ENCODE data around the gene FLCN. TPM values are rescaled to one million over a fixed set of nuclear protein-coding genes. Genes with fewer than 3 reads are reported as not detected.

Gene FLCN
- total RNA-seq, 3 donors from 2014 or later, result 52.8 to 64.5 (median 57.1) TPM

DNA sequence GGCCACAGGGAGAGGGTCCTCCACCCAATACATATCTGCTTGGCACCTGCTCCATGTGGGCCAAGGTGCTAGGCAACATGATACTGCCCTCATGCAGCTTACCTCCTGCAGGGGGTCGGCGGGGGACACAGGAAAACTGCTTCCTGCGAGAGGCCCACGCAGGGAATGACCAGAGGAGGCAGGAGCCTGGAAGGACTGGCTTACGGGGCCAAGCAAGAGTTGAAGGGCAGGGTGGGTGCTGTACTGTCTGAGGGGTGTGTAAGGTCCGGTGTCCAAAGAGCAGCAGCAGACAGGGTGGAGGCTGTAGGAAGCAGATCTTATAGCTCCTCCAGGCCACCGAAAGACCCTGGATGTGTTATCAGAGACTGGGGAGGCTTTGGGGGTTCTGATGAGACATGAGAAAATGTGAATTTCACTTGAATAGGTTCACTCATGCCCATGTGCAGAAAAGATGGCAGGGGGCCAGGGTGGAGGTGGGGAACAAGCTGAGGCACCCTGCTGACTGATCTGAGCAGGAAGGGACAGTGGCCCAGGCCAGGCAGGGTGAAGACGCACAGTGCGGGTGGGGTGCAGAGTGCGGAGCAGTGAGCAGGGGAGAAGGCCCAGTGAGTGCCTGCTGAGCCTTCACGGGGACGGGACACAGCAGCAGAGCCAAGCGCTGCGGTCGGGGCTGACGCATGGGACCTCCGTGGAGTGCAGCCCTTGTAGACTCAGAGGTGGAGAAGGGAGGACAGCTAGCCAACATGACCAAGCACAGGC lies 8.3 kb downstream of the FLCN start:
- no peak for ATAC-seq
- peaks cover 12% of the 10 kb centered on the region for H3K36me3 ChIP-seq (ENCODE audit: low read depth)
- no peaks in the 10 kb centered on the region for H3K9me3 ChIP-seq
- intact Hi-C loops (cut with DNase I, micrococcal nuclease), result no loop called here
- TF ChIP-seq, protein P1, sequence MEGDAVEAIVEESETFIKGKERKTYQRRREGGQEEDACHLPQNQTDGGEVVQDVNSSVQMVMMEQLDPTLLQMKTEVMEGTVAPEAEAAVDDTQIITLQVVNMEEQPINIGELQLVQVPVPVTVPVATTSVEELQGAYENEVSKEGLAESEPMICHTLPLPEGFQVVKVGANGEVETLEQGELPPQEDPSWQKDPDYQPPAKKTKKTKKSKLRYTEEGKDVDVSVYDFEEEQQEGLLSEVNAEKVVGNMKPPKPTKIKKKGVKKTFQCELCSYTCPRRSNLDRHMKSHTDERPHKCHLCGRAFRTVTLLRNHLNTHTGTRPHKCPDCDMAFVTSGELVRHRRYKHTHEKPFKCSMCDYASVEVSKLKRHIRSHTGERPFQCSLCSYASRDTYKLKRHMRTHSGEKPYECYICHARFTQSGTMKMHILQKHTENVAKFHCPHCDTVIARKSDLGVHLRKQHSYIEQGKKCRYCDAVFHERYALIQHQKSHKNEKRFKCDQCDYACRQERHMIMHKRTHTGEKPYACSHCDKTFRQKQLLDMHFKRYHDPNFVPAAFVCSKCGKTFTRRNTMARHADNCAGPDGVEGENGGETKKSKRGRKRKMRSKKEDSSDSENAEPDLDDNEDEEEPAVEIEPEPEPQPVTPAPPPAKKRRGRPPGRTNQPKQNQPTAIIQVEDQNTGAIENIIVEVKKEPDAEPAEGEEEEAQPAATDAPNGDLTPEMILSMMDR (IDR thresholded peaks at IDR 0.05), result no peak
- no peak overlapping the region for H3K4me3 ChIP-seq
- DNase-seq, result peak in 1 of 3 donors; percentile 36
- no peaks in the 10 kb centered on the region for H3K4me1 ChIP-seq (ENCODE audit: low read depth)

DNA sequence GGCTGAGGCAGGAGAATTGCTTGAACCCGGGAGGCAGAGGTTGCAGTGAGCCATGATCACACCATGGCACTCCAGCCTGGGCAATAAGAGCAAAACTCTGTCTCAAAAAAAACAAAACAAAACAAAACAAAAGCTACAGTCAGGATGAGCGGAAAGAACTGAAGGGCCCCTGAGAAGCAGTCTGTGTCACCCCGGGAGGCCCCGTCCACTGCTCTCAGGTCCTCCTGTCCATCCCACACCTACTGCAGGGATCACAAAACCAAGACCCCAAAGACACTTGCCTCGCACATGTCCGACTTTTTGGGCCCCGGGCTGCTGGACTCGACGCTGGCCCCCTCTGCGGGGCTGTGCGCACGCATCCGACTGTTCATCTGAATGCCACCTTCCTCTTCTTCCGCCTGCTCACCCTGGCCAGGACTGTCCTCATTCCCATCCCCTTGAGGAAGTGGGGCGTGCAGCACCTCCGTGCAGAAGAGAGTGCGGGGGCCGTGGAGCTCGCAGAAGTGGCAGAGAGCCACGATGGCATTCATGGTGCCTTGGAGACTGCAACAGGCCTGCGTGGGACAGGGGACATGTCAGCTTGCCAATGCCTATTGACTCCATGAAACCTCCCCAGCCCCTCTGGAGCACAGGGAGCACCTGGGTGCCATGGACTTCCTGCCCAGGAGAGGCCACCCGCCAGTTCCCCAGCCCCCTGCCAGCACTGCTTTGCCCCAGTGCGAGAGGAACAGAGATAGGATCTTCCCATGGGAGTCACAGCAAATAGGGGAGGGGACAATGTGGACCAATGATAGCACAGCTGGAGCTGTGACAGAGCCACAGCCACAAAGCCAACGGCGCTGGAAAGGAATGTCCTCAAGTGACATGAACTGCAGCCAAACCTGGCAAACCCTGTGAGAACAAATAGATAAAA lies 9.1 kb downstream of the FLCN start:
- TF ChIP-seq, protein P1 (IDR thresholded peaks at IDR 0.05), result no peak
- no peaks in the 10 kb centered on the region for H3K4me1 ChIP-seq (ENCODE audit: low read depth)
- peak in 1 of 3 donors; percentile 25 for DNase-seq
- H3K9me3 ChIP-seq, result no peaks in the 10 kb centered on the region
- no peak for ATAC-seq
- H3K4me3 ChIP-seq, result no peak overlapping the region
- peaks cover 18% of the 10 kb centered on the region for H3K36me3 ChIP-seq (ENCODE audit: low read depth)
- intact Hi-C loops (cut with DNase I, micrococcal nuclease), result no loop called here

DNA sequence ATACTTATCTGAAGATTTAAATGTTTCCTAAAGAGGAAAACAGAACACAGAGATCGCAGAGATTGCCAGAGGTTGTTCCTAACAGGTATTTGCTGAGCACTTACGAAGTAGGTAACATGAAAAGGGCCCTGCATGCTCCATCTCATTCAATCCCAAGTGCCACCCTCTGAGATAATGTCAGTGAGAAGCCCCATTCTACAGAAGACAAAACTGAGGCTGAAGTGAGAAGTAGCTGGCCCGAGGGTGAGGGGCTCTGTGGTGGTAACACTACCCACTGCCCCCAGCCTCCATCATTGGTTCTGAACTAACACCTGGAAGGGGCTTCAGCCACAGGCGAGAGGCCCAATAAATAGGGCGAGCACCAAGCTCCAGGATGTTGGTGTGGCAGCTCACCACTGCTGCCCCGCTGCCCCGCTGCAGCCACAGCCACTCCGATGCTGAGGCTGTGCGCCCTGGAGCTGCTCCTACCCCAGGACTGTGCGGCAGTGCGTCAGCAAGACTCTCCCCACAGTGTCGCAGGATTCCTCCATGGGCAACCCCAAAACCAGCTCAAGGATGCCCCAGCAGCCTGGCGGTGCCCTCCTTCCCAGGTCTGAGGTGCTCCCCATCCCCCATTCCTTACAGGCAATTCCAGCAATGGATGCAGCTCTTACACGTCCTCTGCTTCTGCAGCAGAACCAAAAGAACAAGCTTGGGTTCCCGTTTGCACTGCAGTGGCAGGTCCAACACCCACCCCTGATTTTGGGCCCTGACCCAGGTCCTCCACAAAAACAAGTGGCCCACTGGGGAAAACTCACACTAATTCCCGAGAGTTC lies 10.3 kb downstream of the FLCN start:
- ATAC-seq (no peak), DNase-seq (peak in 1 of 3 donors; percentile 24)
- Histone ChIP-seq H3K4me3 (no peak overlapping the region), H3K4me1 (ENCODE audit: low read depth) (no peaks in the 10 kb centered on the region), H3K9me3 (no peaks in the 10 kb centered on the region), H3K36me3 (ENCODE audit: low read depth) (peaks cover 18% of the 10 kb centered on the region)
- intact Hi-C loops (cut with DNase I, micrococcal nuclease), result no loop called here
- TF ChIP-seq, protein P1 (IDR thresholded peaks at IDR 0.05), result no peak

DNA sequence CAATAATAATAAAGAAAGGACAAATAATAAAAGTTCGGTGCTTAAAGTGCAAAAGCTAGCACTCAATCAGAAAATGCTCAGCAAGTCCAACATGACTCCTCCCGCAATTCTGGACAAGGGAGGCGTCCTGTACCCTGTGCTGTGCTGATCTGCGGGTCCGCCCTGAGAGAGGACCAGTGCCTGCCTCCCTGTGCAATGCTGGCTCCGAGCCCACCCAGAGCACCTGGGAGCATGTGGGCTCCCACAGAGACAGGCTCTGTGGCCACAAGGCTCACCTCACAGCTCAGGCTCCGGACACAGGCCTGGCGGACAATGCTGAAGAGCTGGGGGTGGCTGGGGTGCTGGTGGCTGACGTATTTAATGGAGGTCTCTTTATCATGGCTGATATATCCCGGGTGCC lies 11.1 kb downstream of the FLCN start:
- no peak overlapping the region for H3K4me3 ChIP-seq
- intact Hi-C loops (cut with DNase I, micrococcal nuclease), result no loop called here
- H3K36me3 ChIP-seq (ENCODE audit: low read depth), result peaks cover 24% of the 10 kb centered on the region
- TF ChIP-seq, protein P1 (IDR thresholded peaks at IDR 0.05), result no peak
- DNase-seq (peak in 1 of 3 donors; percentile 45), ATAC-seq (no peak)
- H3K4me1 ChIP-seq (ENCODE audit: low read depth), result no peaks in the 10 kb centered on the region
- no peaks in the 10 kb centered on the region for H3K9me3 ChIP-seq

DNA sequence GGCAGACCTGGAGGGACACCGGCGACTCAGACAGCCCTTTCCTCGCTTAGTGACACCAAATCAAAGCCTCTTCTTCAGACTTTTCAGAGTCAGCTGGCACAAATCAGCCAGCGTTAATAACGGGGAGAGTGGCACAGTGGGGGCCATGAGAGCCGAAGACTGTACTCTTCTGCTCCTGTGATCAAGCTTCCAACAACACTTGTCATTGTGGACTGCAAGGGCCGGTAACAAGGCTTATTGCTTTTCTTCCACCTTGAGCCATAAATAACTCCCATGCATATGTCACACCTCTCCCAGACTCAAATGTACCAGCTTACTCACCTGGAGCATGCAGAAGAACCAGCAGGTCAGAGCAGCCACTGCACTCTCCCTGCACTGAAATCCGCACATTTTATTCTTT lies 12.8 kb downstream of the FLCN start:
- DNase-seq (no peak), ATAC-seq (no peak)
- Histone ChIP-seq H3K4me1 (ENCODE audit: low read depth) (no peaks in the 10 kb centered on the region), H3K36me3 (ENCODE audit: low read depth) (peaks cover 29% of the 10 kb centered on the region), H3K4me3 (no peak overlapping the region), H3K9me3 (no peaks in the 10 kb centered on the region)
- TF ChIP-seq, protein P1 (IDR thresholded peaks at IDR 0.05), result no peak
- intact Hi-C loops (cut with DNase I, micrococcal nuclease), result no loop called here
